Kidney epithelial cell (primary cell): ENCODE data around the gene LRCH4. TPM values are rescaled to one million over a fixed set of nuclear protein-coding genes. Genes with fewer than 3 reads are reported as not detected.

Source experiments
- DNase-seq: peaks from one replicate; pipeline ENCODE4 v3.0.0-alpha.2; 2010; ENCODE audit warnings: low read depth
- H3K27me3 ChIP-seq: 2 replicates; pipeline ENCODE4 v1.6.0; 2011; ENCODE audit warnings: low read length; ENCODE audit not compliant: control insufficient read depth, insufficient read depth
- H3K36me3 ChIP-seq: 2 replicates; pipeline ENCODE4 v1.5.1; 2011; ENCODE audit warnings: low read length; ENCODE audit not compliant: control insufficient read depth, insufficient read depth
- H3K4me3 ChIP-seq: 2 replicates; pipeline ENCODE4 v1.5.1; 2011; ENCODE audit warnings: low read depth, mild to moderate bottlenecking, control low read depth, low read length
- CTCF ChIP-seq: IDR thresholded peaks from 2 replicates; pipeline ENCODE4 v1.5.1; 2011; ENCODE audit warnings: mild to moderate bottlenecking, moderate library complexity, low read length, control low read depth, inconsistent platforms; ENCODE audit not compliant: insufficient read depth, poor library complexity, severe bottlenecking
- total RNA-seq: library from RNA; depleted of rRNA; stranded (reverse); fragments of >200 nt; gene quantifications from 2 replicates; pipeline ENCODE4 v1.2.3, GENCODE V29; 2015

LRCH4 gene
- total RNA-seq, 1 donor from 2014 or later: 69.0 TPM

DNA sequence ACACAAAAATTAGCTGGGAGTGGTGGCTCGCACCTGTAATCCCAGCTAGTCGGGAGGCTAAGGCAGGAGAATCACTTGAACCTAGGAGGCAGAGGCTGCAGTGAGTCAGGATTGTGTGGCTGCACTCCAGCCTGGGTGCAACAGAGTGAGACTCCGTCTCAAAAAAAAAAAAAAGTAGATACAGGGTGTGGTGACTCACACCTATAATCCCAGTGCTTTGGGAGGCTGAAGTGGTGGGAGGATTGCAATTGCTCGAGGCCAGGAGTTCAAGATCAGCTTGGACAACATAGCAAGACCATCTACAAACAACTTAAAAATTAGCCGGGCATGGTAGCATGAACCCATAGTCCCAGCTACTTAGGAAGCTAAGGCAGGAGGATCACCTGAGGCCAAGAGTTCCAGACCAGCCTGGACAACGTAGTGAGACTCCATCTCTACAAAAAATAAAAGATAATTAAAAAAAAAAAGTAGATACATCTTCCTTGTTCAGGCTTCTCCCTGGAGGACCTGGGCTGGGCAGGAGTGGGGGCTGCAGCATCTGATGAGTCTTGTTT, 28.5 kb upstream of the LRCH4 start:
- Histone ChIP-seq H3K4me3 (no peak overlapping the region), H3K36me3 (no peaks in the 10 kb centered on the region), H3K27me3 (no peaks in the 10 kb centered on the region)
- TF ChIP-seq CTCF: no peak
- DNase-seq: no peak

DNA sequence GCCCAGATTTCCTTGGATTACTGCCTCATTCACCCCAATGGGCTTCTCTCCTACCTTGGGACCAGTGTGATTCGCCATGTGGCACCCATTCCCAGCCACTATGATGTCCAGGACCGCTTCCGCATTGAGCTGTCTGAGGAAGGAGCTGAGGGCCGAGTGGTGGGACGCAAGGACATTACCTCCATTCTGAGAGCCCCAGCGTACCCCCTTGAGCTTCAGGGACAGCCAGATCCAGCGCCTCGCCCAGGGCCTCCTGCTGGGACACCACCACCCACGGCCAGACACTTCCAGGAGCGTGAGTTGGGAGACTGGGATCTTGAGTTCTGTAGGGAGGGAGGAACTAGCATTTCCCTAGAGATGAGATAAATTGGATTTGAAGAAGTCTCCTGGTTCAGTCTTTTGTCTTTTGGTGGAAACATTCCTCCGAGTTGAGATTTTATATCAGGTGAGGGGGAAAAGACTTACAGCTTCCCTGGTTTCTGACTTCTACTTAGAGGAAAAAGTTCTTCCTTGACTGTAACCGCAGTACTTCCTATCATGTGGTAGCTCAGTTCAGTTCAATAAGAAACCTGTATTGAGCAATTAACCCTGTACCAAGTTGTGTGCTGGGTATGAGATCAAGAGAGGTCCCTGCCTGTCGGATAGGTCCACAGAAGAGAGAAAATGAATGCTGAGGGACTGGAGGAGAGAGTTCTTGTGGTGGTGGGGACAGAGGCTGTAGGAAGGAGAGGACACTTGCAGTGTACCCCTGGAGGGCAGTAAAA, 27.7 kb upstream of the LRCH4 start:
- no peaks in the 10 kb centered on the region for H3K27me3 ChIP-seq

GRCh38 chr7:100612730-100613390, 26.9 kb upstream of the LRCH4 start:
- TF ChIP-seq CTCF: peak; percentile 40
- Histone ChIP-seq H3K27me3 (no peaks in the 10 kb centered on the region), H3K4me3 (peak overlapping the region; percentile 73), H3K36me3 (no peaks in the 10 kb centered on the region)
- no peak for DNase-seq

More for the DNA sequence above, 27.7 kb upstream of the LRCH4 start:
- no peak for TF ChIP-seq CTCF
- Histone ChIP-seq H3K4me3 (no peak overlapping the region), H3K36me3 (no peaks in the 10 kb centered on the region)
- DNase-seq: no peak

GRCh38 chr7:100611983-100612729, 26.2 kb upstream of the LRCH4 start, which contains the start of gene MOSPD3:
Gene MOSPD3, plus strand, starts transcription at chr7:100612540. Its CDS starts 252 bp downstream, at chr7:100612792.
- peak within 1 kb of the TSS; percentile 73 for H3K4me3 ChIP-seq
- peak; percentile 99 for DNase-seq
- H3K27me3 ChIP-seq: no peaks in the 10 kb centered on the region
- no peaks in the 10 kb centered on the region for H3K36me3 ChIP-seq
- TF ChIP-seq CTCF: no peak

- TF ChIP-seq CTCF: no peak
- no peak for DNase-seq
- H3K36me3 ChIP-seq: no peaks in the 10 kb centered on the region
- no peak overlapping the region for H3K4me3 ChIP-seq
- H3K27me3 ChIP-seq: no peaks in the 10 kb centered on the region
Measured at GRCh38 chr7:100609958-100610357, 24.0 kb upstream of the LRCH4 start.
